HG03558 (cell line): ENCODE data around the gene ENTPD7.
"Not testable (repeated sequence)": the region's sequence is repeated elsewhere in the genome, so short reads cannot be mapped to it uniquely, and the experiment has no call there.

ENCODE experiments used
- ATAC-seq: cut with Tn5 transposase; IDR thresholded peaks from one replicate; pipeline ENCODE4 v1.9.1; 2021; ENCODE audit warnings: moderate number of reproducible peaks; ENCODE audit not compliant: unreplicated experiment; ENCODE audit errors: extremely low read depth

The ENTPD7 gene

DNA sequence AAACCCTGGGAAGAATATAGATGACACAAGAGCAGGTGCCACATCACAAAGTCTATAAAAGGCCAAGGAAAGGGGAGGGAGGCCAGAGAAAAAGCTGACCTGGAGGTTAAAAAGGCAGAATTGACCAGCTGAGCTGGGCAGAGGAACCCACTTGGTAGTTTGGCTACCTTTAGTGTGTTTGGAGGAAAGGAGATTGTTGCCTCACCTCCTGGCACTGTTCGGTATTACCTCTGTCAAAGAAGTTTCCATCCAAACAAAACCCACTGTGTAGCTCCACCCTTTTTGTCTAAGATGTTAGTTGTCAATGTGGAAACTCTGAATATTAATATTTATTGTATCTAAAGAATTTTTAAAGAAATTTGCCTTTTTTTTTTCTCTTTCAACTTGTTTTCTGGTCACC is 23.4 kb downstream of the ENTPD7 start:
- no peak for ATAC-seq

DNA sequence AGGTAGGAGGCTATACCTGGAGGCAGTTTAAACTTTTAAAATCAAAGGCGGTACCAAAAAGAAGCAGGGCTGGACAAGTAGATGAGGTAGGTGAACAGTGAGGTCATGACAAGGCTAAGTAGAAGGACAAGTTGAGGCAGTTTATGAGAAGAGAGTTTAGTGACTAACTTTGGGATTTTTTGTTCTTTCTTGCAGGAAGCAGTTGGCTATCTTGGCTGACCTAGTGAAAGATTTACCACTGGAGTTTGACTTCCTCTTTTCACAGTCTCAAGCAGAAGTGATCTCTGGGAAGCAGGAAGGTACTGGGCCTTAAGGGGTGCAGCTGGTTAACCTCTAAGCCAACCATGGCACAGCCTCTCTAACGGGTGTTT is 26.3 kb downstream of the ENTPD7 start:
- peak; percentile 51 for ATAC-seq

- ATAC-seq, result no peak
Observed at GRCh38 chr10:99689461-99689860, 30.2 kb downstream of the ENTPD7 start.

GRCh38 chr10:99693933-99694583 is 34.7 kb downstream of the ENTPD7 start:
- no peak for ATAC-seq

- no peak for ATAC-seq
Observed at GRCh38 chr10:99695761-99696160, 36.5 kb downstream of the ENTPD7 start.

GRCh38 chr10:99698504-99699080 is 39.3 kb downstream of the ENTPD7 start:
- ATAC-seq, result no peak

GRCh38 chr10:99700649-99701048 is 41.3 kb downstream of the ENTPD7 start:
- ATAC-seq, result no peak

DNA sequence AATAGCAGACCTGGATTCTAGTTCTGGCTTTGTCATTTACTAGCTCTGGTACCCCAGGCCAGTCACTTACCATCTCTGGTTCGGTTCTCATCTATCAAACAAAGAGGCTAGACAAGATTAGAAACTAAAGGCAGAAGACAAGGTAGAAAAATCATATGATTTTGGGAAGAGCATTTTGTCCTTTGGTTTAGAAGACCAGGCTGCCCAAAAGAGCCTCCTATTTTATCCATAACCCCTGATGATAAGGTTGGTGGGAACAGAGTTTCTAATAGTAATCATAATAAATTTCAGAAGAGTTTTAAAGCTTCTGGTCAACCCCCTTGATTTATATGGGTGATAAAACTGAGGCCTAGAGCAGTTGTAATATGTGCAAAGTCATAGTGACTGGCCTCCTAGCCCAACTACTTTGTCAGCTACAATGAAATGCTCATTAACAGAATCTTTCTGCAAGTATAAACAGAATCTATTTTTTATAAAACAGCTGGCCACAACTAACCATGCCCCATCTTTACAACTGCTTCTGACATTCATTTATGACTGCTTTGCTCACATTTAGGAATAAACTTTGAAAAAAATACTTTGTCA is 49.2 kb downstream of the ENTPD7 start:
- no peak for ATAC-seq

- ATAC-seq, result peak; percentile 55
Observed at GRCh38 chr10:99709480-99710229, 50.3 kb downstream of the ENTPD7 start.

DNA sequence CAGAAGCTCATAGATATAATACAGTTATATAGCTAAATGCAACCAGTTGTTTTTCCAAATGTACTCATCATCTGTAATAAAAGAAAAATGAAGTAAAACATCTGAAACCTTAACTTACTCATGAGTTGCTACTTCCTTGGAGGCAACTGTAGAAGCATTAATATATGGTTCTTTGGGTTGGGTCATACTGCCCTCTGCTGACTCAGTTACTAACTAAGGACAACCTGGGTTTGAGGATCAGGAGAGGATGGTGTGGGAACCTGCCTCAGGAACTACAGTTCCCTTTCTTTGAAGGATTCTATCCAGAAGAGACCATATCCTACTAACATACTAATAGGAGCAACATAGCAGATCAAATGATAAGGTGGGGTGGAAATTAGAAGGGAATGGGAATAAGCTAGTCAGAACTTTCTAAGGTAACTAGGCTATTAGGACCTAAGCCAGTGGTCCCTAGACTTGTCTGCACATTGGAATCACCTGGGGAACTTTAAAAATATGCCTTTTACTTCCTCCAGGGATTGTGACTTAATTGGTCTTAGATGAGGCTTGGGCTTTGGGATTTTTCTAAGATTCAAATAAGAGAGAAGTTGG is 51.9 kb downstream of the ENTPD7 start:
- no peak for ATAC-seq

GRCh38 chr10:99714446-99714845 is 55.1 kb downstream of the ENTPD7 start:
- ATAC-seq, result no peak

DNA sequence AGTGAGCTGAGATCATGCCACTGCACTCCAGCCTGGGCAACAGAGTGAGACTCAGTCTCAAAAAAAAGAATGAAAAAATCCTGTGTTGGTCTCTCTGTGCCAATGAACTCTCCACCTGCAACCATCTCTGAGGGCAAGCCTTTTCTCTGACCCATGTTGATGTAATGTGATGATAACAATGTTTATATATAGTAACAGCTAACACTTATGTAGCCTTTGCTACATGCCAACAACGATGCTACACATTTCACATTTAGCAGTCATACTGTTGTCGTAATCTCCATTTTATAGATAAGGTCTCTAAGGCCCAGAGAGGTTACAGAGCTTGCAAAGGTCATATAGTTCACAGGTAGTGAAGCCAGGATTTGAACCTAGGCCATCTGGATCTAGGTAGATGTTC is 61.1 kb downstream of the ENTPD7 start:
- ATAC-seq, result no peak

- ATAC-seq, result no peak
Observed at GRCh38 chr10:99730026-99730425, 70.7 kb downstream of the ENTPD7 start.

GRCh38 chr10:99731306-99732032 is 72.2 kb downstream of the ENTPD7 start:
- no peak for ATAC-seq

DNA sequence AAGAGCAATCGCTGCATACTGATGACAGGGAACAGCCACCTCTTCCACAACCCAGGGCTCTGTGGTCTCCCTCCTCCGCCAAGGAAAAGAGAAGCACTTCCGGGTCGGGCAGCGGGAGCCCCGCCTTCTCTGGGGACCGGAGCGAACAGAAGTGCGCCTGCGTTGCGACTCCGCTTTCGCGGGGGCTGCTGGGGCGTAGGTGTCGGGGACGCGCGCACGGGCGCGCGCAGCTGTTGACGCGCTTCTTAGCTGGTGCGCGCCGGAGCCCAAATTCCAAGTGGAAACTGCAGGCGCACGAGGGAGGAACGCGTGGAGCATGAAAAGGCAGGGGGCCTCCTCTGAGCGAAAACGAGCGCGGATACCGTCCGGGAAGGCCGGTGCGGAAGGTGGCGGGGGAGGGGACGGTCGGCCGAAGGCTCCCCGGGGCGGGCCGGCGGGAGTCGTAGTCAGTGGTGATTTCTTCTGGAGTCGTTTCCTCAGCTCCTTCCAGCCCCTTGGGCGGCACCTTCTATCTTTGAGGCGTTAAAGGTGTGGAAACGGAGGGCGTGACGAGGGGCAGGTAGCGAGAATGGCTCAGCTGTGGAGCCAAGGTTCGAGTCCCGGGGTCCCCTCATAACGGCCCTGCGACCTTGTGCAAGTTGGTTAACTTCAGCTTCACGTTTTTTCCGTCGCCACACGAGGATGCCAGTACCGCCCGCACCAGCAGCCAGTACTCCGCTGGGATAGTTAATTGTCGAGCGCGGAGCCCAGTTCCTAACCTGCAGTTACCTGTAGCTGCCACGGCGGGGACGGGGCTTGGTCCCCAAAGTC is 72.9 kb downstream of the ENTPD7 start, which contains the start of the genes COX15 and CUTC:
Gene COX15, minus strand, starts transcription at position 95 of the 810 bp plus-strand sequence. Its CDS starts 78 bp downstream, at position 17.
Gene CUTC, plus strand, starts transcription at position 202 of the 810 bp plus-strand sequence. Its CDS starts 115 bp downstream, at position 317.
- peak; percentile 55 for ATAC-seq

- no peak for ATAC-seq
Observed at GRCh38 chr10:99733366-99733765, 74.1 kb downstream of the ENTPD7 start.

- not testable (repeated sequence) for ATAC-seq
Observed at GRCh38 chr10:99734111-99734510, 74.8 kb downstream of the ENTPD7 start.

DNA sequence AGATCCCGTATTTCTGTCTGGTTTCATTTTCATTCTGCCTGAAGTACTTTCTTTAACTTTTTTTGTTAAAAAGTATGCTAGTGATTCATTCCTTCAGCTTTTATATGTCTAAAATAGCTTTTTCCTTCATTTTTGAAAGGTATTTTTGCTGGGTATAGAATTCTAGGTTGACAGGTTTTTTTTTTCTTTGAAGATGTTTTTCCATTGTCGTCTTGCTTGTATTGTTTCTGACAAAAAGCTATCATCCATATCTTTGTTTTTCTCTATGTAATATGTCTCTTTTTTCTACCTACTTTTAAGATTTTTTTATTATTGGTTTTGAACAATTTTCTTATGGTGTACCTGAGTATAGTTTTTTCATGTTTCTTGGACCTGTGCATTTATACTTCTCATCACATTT is 81.0 kb downstream of the ENTPD7 start:
- no peak for ATAC-seq

- ATAC-seq, result no peak
Observed at GRCh38 chr10:99740933-99741559, 81.7 kb downstream of the ENTPD7 start.
